Memory B cell (primary cell): ENCODE results near the gene SUCNR1.
A peak's percentile ranks its signal among the peaks of the same experiment; 100 is the strongest.

Experiments used
- ATAC-seq: fragments of 150-1000 bp; cut with Tn5 transposase; 2 replicates; pipeline ENCODE4 v1.10.0; 2021; ENCODE audit warnings: low read depth, mild to moderate bottlenecking, moderate library complexity
- DNase-seq, 2 donors: peaks; one replicate each; pipeline ENCODE4 v3.0.0; 2022; ENCODE audit warnings: low spot score in 2 of 2
- H3K27ac Mint-ChIP-seq: one replicate; pipeline ENCODE4 v1.8.0; 2022; ENCODE audit warnings: mild to moderate bottlenecking, moderate library complexity, mixed read lengths
- H3K27me3 Mint-ChIP-seq: one replicate; pipeline ENCODE4 v1.8.0; 2022; ENCODE audit warnings: mixed read lengths
- H3K36me3 Mint-ChIP-seq: one replicate; pipeline ENCODE4 v1.8.0; 2022; ENCODE audit warnings: mild to moderate bottlenecking, mixed read lengths
- H3K4me1 Mint-ChIP-seq: one replicate; pipeline ENCODE4 v1.8.0; 2022; ENCODE audit warnings: mixed read lengths
- H3K4me3 Mint-ChIP-seq: one replicate; pipeline ENCODE4 v1.8.0; 2022; ENCODE audit warnings: mild to moderate bottlenecking, moderate library complexity, mixed read lengths
- H3K9me3 Mint-ChIP-seq: one replicate; pipeline ENCODE4 v1.8.0; 2022; ENCODE audit warnings: mixed read lengths

The SUCNR1 gene

DNA sequence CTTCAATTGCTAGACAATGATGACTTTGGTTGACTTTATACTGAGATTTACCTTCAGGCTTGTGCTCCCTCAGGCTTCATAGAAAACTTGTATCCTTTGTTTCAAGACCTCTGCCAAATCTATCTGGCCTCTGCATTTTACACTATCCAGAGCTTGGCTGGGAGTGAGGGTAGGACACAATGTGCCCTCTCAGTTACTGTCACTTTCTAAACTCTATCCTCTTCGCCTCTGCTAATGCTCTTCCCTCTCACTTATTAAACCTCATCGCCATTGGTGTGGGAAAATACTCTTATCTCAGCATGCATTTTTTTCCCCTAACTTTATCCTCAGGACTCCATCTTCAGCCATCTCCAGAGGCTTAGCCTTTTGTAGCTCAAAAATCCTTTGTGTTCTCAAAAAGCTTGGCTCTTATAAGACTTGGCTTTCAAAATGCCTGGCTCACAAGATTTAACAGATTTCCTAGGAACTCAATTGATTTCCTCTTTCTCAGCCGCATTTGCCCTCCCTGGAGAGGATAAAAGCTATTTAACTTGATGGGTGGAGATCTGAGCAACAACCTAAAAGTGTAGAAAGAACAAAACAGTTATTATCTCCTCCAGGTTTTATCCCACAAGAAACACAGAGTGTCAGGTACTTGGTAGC, 28.3 kb downstream of the SUCNR1 start:
- H3K9me3 Mint-ChIP-seq, result no peaks in the 10 kb centered on the region
- H3K4me1 Mint-ChIP-seq, result peaks cover 6% of the 10 kb centered on the region
- H3K27ac Mint-ChIP-seq, result no peak overlapping the region
- no peaks in the 10 kb centered on the region for H3K27me3 Mint-ChIP-seq
- no peak overlapping the region for H3K4me3 Mint-ChIP-seq
- DNase-seq (no peak), ATAC-seq (no peak)
- H3K36me3 Mint-ChIP-seq, result no peaks in the 10 kb centered on the region

DNA sequence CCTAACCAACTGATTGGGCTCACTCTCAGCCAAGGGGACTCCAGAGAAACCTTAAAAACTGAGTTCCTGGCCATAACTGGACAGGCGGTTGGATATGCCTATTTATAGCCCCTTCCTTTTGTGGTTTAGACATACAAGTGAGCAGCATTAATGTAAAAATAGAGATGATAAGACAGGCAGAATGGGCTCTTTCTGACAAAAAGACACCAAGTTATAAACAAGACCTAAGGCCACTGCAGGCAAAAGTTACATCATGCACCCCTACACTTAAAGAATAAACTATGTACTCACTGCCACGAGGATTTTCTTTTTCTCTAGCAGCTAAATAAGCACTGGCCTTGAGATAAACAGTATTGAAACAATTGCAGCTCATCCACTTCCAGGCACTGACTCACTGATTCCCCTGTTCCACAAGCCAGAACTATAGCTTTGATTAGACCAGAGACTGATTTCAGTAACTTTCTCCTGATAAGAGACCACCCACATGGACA, 30.1 kb downstream of the SUCNR1 start:
- Mint-ChIP-seq H3K4me3 (no peak overlapping the region), H3K36me3 (no peaks in the 10 kb centered on the region), H3K9me3 (no peaks in the 10 kb centered on the region), H3K27me3 (no peaks in the 10 kb centered on the region), H3K4me1 (peaks cover 6% of the 10 kb centered on the region), H3K27ac (no peak overlapping the region)
- no peak for ATAC-seq
- no peak for DNase-seq

DNA sequence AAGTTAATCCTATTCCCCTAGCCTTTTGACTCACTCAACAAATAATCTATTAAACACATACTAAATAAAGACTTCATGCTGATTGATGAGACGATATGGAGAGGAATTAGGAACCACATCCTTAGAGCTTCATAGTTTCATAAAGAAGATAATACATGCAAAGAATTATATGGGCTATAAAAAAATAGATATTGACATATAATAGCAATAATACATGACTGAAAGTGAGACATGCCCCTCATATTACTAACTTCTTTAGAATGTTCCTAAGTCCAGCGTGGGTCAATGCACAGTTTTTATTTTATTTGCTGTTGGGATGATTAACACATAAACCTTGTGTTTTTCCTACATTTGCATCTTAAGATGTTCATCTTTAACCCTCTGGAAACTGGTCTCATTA, 32.2 kb downstream of the SUCNR1 start:
- H3K27ac Mint-ChIP-seq, result no peak overlapping the region
- ATAC-seq, result no peak
- no peak overlapping the region for H3K4me3 Mint-ChIP-seq
- no peaks in the 10 kb centered on the region for H3K36me3 Mint-ChIP-seq
- H3K9me3 Mint-ChIP-seq, result no peaks in the 10 kb centered on the region
- H3K4me1 Mint-ChIP-seq, result peaks cover 3% of the 10 kb centered on the region
- no peaks in the 10 kb centered on the region for H3K27me3 Mint-ChIP-seq
- no peak for DNase-seq

DNA sequence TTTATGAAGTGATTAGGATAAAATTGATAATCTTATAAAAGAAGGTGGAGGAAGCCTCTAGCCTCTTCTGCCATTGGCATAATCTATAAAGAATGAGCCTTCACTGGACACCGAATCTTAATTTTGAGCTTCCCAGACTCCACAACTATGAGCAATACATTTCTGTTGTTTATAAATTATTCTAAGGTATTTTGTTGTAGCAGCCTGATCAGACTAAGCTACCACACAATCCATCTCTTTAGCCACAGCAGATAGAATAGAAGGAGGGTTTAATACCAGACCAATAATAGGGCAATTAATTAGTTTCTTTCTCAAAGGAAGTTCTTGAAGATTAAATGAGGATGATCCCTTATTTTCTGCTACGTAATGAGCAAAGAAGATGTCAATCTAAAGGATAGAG, 33.3 kb downstream of the SUCNR1 start:
- Mint-ChIP-seq H3K4me1 (no peaks in the 10 kb centered on the region), H3K27me3 (no peaks in the 10 kb centered on the region), H3K4me3 (no peak overlapping the region), H3K36me3 (no peaks in the 10 kb centered on the region), H3K9me3 (peaks cover 3% of the 10 kb centered on the region), H3K27ac (no peak overlapping the region)
- ATAC-seq (no peak), DNase-seq (no peak)

DNA sequence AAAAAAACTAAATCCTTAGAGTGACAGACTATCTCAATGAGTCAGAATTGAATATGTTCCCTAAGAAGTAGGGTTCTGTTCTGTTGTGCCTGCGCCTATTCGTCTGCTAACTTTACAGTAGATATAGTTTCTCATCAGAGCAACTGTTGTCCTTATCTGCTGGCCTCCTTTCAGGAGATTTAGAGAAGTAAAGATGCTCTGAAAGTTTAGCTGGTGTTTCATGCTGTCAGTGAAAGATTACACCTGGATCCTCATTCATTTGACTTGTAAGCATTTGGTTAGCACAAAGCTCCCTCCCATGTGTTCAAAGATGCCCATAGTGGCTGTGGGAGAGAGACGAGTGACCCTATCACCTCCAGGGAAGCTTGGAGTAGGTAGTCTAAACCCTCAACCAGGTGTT, 35.0 kb downstream of the SUCNR1 start:
- H3K4me3 Mint-ChIP-seq, result no peak overlapping the region
- peaks cover 2% of the 10 kb centered on the region for H3K27me3 Mint-ChIP-seq
- peaks cover 4% of the 10 kb centered on the region for H3K9me3 Mint-ChIP-seq
- no peak for DNase-seq
- no peaks in the 10 kb centered on the region for H3K4me1 Mint-ChIP-seq
- no peak overlapping the region for H3K27ac Mint-ChIP-seq
- no peak for ATAC-seq
- no peaks in the 10 kb centered on the region for H3K36me3 Mint-ChIP-seq

DNA sequence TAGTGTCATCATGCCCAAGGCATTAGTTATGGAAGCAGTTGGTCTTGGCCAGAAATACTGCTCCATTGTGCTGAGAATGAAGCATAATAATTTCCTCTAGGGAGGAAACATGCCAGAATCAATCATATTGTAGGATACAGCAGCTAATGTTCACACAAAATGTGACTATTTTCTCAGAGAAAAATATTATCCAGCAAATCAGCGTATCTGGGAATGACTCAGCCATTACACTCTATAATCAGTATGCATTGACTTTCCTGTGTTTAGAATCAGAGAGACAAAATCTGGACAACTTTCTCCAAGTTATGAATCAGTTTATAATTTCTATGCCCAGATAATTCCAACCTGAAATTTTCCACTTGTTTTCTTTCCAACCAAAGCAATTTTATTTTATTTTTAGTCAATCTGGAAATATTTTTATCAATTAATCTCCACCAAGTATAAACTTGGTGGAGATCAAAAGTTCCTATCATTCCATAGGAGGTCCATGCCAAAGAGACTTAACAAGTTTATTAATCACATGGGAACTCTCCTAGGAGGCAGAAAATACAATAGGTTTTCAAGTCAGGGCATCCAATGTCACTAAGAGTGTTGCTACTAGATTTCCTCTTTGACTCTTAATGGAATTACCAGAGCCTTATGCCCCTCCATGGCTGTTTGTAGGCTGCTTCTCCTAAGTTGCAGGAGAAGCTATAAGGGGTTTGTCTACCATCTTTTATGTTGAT, 36.4 kb downstream of the SUCNR1 start:
- H3K27me3 Mint-ChIP-seq, result peaks cover 4% of the 10 kb centered on the region
- no peak overlapping the region for H3K4me3 Mint-ChIP-seq
- no peak for ATAC-seq
- peaks cover 4% of the 10 kb centered on the region for H3K9me3 Mint-ChIP-seq
- H3K4me1 Mint-ChIP-seq, result no peaks in the 10 kb centered on the region
- DNase-seq, result no peak
- no peak overlapping the region for H3K27ac Mint-ChIP-seq
- no peaks in the 10 kb centered on the region for H3K36me3 Mint-ChIP-seq

DNA sequence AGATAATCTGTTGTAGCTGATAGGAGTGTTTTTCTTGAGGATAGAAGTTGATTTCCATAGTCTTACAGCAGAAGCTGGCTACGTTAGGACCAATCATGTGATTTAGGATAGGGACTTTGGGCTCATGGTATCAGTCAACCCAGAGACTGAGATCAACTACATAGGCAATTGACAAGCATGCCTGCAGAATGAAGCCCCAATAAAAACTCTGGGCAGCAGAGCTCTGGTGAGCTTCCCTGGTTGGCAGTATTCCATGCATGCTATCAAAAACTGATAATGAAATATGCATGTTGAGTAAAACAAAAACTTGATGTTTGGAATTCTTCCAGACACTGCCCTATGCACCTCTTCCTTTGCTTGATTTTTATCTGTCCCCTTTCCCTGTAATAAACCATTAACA, 38.0 kb downstream of the SUCNR1 start:
- no peak for ATAC-seq
- H3K36me3 Mint-ChIP-seq, result no peaks in the 10 kb centered on the region
- peaks cover 4% of the 10 kb centered on the region for H3K27me3 Mint-ChIP-seq
- DNase-seq, result no peak
- peaks cover 4% of the 10 kb centered on the region for H3K9me3 Mint-ChIP-seq
- no peak overlapping the region for H3K27ac Mint-ChIP-seq
- H3K4me3 Mint-ChIP-seq, result no peak overlapping the region
- H3K4me1 Mint-ChIP-seq, result no peaks in the 10 kb centered on the region

DNA sequence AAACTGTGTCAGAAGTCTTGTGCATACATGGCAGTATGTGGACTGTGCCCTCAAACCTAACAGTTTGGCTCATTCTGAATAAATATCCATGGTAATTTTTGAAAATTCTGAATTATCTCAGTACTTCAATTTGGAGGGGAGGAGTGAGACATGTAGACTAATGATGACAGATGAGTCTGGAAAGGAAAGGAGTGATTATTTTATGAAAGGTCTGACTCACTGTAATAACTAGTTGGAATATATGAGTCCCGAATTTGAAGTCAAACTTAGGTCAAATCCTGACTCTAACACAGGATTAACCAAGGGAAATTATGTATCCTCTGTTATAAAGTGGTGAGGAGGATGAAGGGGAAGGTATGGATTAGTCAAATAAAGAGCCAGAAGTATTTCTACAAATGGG, 38.6 kb downstream of the SUCNR1 start:
- DNase-seq (no peak), ATAC-seq (no peak)
- Mint-ChIP-seq H3K27ac (no peak overlapping the region), H3K27me3 (peaks cover 4% of the 10 kb centered on the region), H3K9me3 (peaks cover 4% of the 10 kb centered on the region), H3K4me3 (no peak overlapping the region), H3K36me3 (no peaks in the 10 kb centered on the region), H3K4me1 (no peaks in the 10 kb centered on the region)

DNA sequence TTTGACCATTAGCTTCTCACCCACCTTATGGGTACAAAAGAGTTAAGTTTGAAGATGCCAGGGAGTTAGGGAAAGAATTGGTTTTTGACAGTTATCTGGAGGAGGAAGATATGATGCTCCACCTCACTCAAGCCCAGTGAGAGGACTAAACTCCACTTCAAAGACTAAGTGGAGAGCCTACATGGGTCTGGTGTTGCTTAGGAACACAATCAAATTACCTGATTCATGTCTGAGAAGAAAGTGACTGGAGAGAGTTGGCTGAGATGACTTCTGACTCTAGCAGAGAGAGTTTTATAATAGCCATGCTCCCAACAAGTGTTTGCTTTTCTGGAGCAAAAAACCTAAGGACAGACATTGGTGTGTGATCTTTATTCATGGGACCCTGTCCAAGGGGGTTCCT, 43.3 kb downstream of the SUCNR1 start:
- H3K4me3 Mint-ChIP-seq, result no peak overlapping the region
- DNase-seq (no peak), ATAC-seq (no peak)
- no peak overlapping the region for H3K27ac Mint-ChIP-seq
- H3K4me1 Mint-ChIP-seq, result no peaks in the 10 kb centered on the region
- peaks cover under 1% of the 10 kb centered on the region for H3K9me3 Mint-ChIP-seq
- no peaks in the 10 kb centered on the region for H3K36me3 Mint-ChIP-seq
- H3K27me3 Mint-ChIP-seq, result peaks cover 4% of the 10 kb centered on the region

DNA sequence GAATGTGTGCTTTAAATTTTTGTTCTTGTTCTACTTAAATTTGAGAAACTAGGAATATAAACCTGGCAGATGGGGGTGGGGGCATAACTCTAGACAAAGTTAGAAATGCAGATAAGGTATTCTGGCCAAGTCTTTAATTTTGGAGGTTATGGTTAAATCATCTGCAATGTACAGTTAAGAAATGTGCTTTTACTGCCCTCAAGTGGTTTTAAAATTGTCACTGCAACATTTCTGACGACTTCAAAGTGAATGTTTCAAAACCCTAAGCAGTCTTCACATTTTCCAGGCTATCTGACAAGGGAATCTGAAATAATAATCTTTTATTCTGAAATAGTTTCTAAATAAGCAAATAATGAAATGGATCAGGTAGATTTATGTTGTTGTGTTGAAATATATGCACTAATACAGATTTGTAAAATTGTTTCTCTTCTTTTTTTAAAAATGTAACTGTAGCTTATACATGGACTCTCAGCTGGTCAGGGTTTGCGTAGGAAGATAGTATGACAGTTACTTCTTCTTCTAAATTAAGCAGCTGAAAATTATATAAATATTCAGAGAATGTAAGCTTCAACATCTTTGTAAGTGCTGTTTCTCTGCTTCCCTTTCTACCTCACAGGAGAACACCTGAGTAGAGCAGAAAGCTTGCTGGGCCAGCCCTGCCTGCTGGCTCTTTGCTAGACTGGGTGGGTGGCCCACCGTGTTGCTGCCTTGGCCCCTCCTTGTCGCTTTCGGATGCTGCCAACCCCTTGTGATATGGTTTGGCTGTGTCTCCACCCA, 45.0 kb downstream of the SUCNR1 start:
- Mint-ChIP-seq H3K4me3 (no peak overlapping the region), H3K27me3 (peaks cover 2% of the 10 kb centered on the region), H3K4me1 (no peaks in the 10 kb centered on the region), H3K36me3 (no peaks in the 10 kb centered on the region), H3K9me3 (no peaks in the 10 kb centered on the region), H3K27ac (no peak overlapping the region)
- no peak for DNase-seq
- ATAC-seq, result peak; percentile 38

DNA sequence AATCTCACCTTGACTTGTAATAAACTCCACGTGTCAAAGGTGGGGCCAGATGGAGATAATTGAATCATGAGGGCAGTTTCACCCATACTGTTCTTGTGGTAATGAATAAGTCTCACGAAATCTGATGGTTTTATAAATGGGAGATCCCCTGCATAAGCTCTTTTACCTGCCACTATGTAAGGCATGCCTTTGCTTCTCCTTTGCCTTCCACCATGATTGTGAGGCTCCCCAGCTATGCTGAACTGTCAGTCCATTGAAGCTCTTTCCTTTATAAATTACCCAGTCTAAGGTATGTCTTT, 45.5 kb downstream of the SUCNR1 start:
- no peak for DNase-seq
- no peaks in the 10 kb centered on the region for H3K36me3 Mint-ChIP-seq
- H3K27ac Mint-ChIP-seq, result no peak overlapping the region
- no peak for ATAC-seq
- H3K4me1 Mint-ChIP-seq, result no peaks in the 10 kb centered on the region
- no peak overlapping the region for H3K4me3 Mint-ChIP-seq
- H3K9me3 Mint-ChIP-seq, result no peaks in the 10 kb centered on the region
- no peaks in the 10 kb centered on the region for H3K27me3 Mint-ChIP-seq

DNA sequence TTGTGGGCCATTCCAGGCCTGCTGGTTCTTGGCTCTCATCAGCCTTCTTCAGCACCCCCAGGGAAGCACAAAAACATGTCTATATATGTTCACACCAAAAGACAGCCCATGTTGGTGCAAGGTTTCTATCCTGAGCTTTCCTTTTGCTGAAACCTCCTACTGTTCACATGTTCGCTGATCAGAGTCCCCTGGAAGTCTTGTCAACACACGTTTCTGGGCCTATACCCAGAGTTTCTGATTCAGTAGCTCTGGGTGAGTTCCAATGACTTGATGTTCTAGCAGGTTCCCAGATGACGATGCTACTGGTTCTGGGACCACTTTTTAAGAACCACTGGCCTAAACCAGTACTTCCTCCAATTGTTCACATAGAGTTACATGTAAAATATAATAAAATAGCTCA, 46.0 kb downstream of the SUCNR1 start:
- DNase-seq (no peak), ATAC-seq (no peak)
- no peaks in the 10 kb centered on the region for H3K4me1 Mint-ChIP-seq
- H3K27ac Mint-ChIP-seq, result no peak overlapping the region
- no peak overlapping the region for H3K4me3 Mint-ChIP-seq
- H3K27me3 Mint-ChIP-seq, result peaks cover under 1% of the 10 kb centered on the region
- H3K9me3 Mint-ChIP-seq, result no peaks in the 10 kb centered on the region
- no peaks in the 10 kb centered on the region for H3K36me3 Mint-ChIP-seq

DNA sequence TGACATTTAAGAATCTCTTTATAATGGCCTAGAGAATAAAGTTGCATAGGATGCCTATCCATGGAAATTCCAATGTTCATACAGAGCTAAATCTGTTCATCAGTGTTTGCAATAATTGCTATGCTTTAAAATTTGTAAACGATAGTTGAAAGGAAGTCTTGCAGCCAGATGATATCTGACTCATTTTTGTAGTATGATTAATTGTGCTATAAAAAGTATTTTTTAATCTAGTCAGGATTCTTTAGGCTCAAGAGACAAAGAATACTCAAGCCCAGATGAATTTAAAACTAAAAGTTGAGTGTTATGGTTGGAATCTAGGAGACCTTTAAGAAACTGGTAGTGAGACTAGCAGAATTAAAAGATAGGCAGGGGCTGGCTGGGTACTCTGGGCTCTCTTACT, 50.5 kb downstream of the SUCNR1 start:
- Mint-ChIP-seq H3K36me3 (no peaks in the 10 kb centered on the region), H3K27me3 (peaks cover 3% of the 10 kb centered on the region), H3K4me1 (no peaks in the 10 kb centered on the region), H3K4me3 (no peak overlapping the region), H3K27ac (no peak overlapping the region), H3K9me3 (no peaks in the 10 kb centered on the region)
- no peak for ATAC-seq
- DNase-seq, result no peak

DNA sequence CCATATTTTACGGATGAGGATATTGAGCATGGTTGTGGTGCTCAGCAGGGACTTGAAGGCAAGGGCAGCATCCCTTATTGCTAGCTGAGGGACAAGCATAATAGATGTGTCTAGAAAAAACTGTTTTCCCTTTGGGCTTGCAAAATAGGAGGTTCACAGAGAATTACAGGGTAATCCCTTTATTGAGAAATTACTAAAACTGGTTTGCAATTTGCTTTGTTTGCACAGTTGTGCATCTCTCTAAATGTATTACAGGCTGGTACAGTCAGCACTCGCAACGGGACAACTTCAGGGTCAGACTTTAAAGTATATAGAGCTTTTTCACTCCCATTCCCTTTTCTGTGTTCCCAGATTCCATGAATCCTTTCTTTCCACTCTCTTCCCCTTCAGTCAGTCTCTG, 51.3 kb downstream of the SUCNR1 start:
- no peak overlapping the region for H3K4me3 Mint-ChIP-seq
- no peaks in the 10 kb centered on the region for H3K9me3 Mint-ChIP-seq
- ATAC-seq (no peak), DNase-seq (no peak)
- peaks cover 3% of the 10 kb centered on the region for H3K27me3 Mint-ChIP-seq
- no peaks in the 10 kb centered on the region for H3K4me1 Mint-ChIP-seq
- H3K36me3 Mint-ChIP-seq, result no peaks in the 10 kb centered on the region
- H3K27ac Mint-ChIP-seq, result no peak overlapping the region
